AG04450 (cell line): ENCODE results near the gene ARHGEF38. TPM values are rescaled to one million over a fixed set of nuclear protein-coding genes. Genes with fewer than 3 reads are reported as not detected.

Experiments used
- CTCF ChIA-PET: fragments of 300-600, 350-600 bp; formaldehyde crosslinking; extraction: SDS; loops from one replicate; lab custom pipeline; 2022; ENCODE audit warnings: antibody characterized with exemption, inconsistent platforms; lab: Charles Lee
- POLR2A ChIA-PET: fragments of 350-600 bp; formaldehyde crosslinking; extraction: SDS; loops from one replicate; lab custom pipeline; 2021; ENCODE audit warnings: antibody characterized with exemption, inconsistent platforms; lab: Yijun Ruan, JAX
- DNase-seq: peaks from one replicate; pipeline ENCODE4 v3.0.0-alpha.2; 2011; ENCODE audit warnings: low read depth, low spot score
- H3K27ac ChIP-seq: one replicate; pipeline ENCODE4 v1.5.1; 2012; ENCODE audit warnings: low read depth, low read length, control low read depth
- H3K27me3 ChIP-seq: one replicate; pipeline ENCODE4 v1.6.0; 2012; ENCODE audit warnings: low read length; ENCODE audit not compliant: control insufficient read depth, insufficient read depth
- H3K4me3 ChIP-seq: 2 replicates; pipeline ENCODE4 v1.5.1; 2011; ENCODE audit warnings: mild to moderate bottlenecking, low read depth, low read length, control low read depth
- H3K9me3 ChIP-seq: 2 replicates; pipeline ENCODE4 v1.5.1; 2012; ENCODE audit warnings: low read length; ENCODE audit not compliant: control insufficient read depth, insufficient read depth
- polyA plus RNA-seq: library from polyadenylated mRNA; depleted of rRNA; stranded (reverse); fragments of >200 nt; gene quantifications from 2 replicates; pipeline ENCODE4 v1.2.3, GENCODE V29; 2011
- TF ChIP-seq, protein P1 (sequence below): IDR thresholded peaks from 2 replicates; pipeline ENCODE4 v1.5.1; 2011; ENCODE audit warnings: low read depth, low read length, control low read depth, inconsistent platforms

The ARHGEF38 gene
- polyA plus RNA-seq, 1 experiment: not detected

GRCh38 chr4:105631818-105632400, 79.5 kb downstream of the ARHGEF38 start:
- Histone ChIP-seq H3K4me3 (no peak overlapping the region), H3K27me3 (no peaks in the 10 kb centered on the region), H3K9me3 (no peaks in the 10 kb centered on the region), H3K27ac (no peak overlapping the region)
- no peak for DNase-seq
- TF ChIP-seq, protein P1, sequence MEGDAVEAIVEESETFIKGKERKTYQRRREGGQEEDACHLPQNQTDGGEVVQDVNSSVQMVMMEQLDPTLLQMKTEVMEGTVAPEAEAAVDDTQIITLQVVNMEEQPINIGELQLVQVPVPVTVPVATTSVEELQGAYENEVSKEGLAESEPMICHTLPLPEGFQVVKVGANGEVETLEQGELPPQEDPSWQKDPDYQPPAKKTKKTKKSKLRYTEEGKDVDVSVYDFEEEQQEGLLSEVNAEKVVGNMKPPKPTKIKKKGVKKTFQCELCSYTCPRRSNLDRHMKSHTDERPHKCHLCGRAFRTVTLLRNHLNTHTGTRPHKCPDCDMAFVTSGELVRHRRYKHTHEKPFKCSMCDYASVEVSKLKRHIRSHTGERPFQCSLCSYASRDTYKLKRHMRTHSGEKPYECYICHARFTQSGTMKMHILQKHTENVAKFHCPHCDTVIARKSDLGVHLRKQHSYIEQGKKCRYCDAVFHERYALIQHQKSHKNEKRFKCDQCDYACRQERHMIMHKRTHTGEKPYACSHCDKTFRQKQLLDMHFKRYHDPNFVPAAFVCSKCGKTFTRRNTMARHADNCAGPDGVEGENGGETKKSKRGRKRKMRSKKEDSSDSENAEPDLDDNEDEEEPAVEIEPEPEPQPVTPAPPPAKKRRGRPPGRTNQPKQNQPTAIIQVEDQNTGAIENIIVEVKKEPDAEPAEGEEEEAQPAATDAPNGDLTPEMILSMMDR: no peak
- POLR2A ChIA-PET: no interaction called here
- CTCF ChIA-PET: no interaction called here

DNA sequence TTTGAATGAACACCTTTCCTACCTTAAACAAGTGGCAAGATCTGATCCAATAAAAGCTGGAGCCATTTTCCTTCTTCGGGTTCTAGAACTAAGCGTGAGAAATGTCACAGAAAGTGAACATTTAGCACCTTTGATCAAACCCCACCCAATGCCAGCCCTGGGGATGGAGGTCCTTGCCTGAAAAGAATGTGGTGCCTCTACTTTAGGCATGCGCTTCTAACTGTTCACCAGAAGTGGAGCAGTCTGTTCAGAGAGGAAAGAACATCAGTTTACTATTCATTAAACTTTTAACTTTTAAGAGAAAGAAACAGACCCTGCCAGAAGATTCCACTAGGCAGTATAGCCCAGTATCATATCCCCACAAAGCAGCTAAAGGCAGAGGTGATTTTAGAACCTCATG, 80.2 kb downstream of the ARHGEF38 start:
- Histone ChIP-seq H3K27me3 (no peaks in the 10 kb centered on the region), H3K27ac (no peak overlapping the region), H3K4me3 (no peak overlapping the region), H3K9me3 (no peaks in the 10 kb centered on the region)
- CTCF ChIA-PET: interaction anchor here (1.2 kb wide), 1 partner anchor 11 kb away, joined by 3 read pairs; no protein-coding TSS in a partner anchor
- TF ChIP-seq, protein P1: no peak
- no peak for DNase-seq
- POLR2A ChIA-PET: no interaction called here

- H3K27ac ChIP-seq: no peak overlapping the region
- DNase-seq: no peak
- TF ChIP-seq, protein P1: no peak
- H3K27me3 ChIP-seq: no peaks in the 10 kb centered on the region
- CTCF ChIA-PET: interaction anchor here (1.2 kb wide), 1 partner anchor 12 kb away, joined by 3 read pairs; no protein-coding TSS in a partner anchor
- no peak overlapping the region for H3K4me3 ChIP-seq
- POLR2A ChIA-PET: no interaction called here
- no peaks in the 10 kb centered on the region for H3K9me3 ChIP-seq
Observed at GRCh38 chr4:105633241-105633640, 80.8 kb downstream of the ARHGEF38 start.

GRCh38 chr4:105634402-105635080, 82.1 kb downstream of the ARHGEF38 start:
- no peaks in the 10 kb centered on the region for H3K9me3 ChIP-seq
- no peak overlapping the region for H3K4me3 ChIP-seq
- no peak for DNase-seq
- no peaks in the 10 kb centered on the region for H3K27me3 ChIP-seq
- ChIA-PET POLR2A (no interaction called here), CTCF (no interaction called here)
- TF ChIP-seq, protein P1: no peak
- H3K27ac ChIP-seq: no peak overlapping the region
